ENCODE measurements around the gene CCDC73. TPM values are rescaled to one million over a fixed set of nuclear protein-coding genes. Genes with fewer than 3 reads are reported as not detected.

The CCDC73 gene
- total RNA-seq, 4 donors from 2014 or later = not detected

DNA sequence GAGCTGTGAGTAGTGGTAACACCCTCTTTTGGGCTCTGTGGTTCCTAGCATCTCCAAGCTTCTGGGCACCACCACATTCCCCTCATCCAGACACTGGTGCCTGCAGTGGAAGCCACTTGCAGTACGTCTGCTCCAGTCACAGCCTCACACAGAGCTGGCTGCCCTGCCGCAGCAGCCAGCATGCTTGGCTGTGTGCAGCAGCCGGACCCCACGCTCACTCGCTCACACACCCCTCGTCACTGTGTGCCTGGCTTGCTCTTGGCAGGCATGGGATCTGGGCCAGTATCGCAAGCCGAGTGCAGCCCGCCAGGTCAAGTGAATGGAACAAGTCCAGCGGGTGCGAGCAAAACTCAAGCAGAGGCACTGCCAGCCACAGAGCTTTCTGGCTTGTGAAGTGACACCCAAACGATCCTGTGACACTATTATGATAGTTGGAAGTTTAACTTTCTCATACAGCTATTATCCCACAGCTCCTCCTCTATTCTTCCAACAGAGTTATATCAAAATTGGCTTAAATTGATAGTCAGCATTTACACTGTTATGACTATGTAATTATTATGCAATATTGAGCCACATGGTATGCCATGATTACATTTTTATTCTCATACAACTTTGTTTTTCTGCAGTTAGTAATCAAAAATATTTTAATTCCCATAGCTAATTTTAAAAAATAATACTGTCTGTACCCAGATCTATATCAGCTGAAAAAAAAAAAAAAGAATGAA, 89.0 kb downstream of the CCDC73 start:
- ATAC-seq (ENCODE audit: low FRiP score) (no peak), DNase-seq (ENCODE audit: low spot score) (no peak)
- TF ChIP-seq, protein P1, sequence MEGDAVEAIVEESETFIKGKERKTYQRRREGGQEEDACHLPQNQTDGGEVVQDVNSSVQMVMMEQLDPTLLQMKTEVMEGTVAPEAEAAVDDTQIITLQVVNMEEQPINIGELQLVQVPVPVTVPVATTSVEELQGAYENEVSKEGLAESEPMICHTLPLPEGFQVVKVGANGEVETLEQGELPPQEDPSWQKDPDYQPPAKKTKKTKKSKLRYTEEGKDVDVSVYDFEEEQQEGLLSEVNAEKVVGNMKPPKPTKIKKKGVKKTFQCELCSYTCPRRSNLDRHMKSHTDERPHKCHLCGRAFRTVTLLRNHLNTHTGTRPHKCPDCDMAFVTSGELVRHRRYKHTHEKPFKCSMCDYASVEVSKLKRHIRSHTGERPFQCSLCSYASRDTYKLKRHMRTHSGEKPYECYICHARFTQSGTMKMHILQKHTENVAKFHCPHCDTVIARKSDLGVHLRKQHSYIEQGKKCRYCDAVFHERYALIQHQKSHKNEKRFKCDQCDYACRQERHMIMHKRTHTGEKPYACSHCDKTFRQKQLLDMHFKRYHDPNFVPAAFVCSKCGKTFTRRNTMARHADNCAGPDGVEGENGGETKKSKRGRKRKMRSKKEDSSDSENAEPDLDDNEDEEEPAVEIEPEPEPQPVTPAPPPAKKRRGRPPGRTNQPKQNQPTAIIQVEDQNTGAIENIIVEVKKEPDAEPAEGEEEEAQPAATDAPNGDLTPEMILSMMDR (IDR thresholded peaks at IDR 0.05) = no peak

DNA sequence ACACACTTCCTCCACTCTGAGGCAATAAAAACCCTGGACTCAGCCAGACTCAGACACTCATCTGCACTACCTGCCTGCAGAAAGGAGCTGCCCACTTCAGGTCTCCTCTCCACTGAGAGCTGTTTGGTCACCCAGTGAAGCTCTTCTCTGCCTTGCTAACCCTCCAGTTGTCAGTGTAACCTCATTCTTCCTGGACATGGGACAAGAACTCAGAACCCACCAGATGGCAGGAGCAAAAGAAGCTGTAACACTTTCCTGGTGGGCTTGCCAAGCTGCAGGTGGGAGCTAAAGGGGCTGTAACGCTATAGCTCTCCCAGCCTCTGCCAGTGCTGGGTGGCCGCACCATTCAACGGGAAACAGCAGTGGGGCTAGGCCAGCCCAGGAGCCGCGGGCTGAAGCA, 89.7 kb downstream of the CCDC73 start:
- DNase-seq (ENCODE audit: low spot score) (no peak), ATAC-seq (ENCODE audit: low FRiP score) (no peak)
- TF ChIP-seq, protein P1 (IDR thresholded peaks at IDR 0.05) = no peak

DNA sequence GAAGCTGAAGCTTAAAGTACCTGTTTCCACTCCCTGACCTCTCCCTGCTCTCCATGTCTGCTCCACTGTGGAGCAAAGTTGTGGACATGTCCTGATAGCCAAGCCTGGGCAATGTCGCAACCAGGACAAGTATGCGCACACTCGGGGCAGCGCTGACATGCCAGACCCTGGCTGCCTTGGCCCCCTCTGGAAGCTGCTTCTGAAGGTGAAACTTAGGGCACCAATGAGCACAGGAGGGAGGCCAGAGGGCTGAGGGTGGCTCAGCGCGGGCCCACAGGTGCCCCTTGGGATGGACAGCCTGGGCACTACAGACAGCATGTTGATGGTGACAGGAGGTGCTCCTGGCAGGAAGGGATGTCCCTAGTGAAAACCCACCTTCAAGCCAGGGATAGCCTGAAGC, 90.2 kb downstream of the CCDC73 start:
- ATAC-seq (ENCODE audit: low FRiP score) (no peak), DNase-seq (ENCODE audit: low spot score) (no peak)
- TF ChIP-seq, protein P1 (IDR thresholded peaks at IDR 0.05) = no peak

DNA sequence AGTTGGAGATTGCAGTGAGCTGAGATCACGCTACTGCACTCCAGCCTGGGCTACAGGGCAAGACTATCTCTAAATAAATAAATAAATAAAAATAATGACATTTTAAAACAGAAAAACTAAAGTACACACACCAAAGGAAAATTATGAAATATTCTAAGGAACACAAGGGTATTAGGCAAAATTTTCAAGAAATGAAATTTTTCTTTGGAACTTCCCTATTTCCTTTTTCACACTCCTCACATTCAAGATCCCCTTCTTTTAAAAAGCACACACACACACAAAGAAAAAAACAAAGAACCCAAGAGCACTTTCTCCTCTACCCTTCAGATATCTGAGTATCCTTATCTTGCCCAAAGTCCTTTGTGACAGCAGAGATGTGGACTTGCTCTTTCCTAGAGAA, 92.8 kb downstream of the CCDC73 start:
- DNase-seq (ENCODE audit: low spot score) = no peak
- TF ChIP-seq, protein P1 (IDR thresholded peaks at IDR 0.05) = no peak
- ATAC-seq (ENCODE audit: low FRiP score) = no peak

DNA sequence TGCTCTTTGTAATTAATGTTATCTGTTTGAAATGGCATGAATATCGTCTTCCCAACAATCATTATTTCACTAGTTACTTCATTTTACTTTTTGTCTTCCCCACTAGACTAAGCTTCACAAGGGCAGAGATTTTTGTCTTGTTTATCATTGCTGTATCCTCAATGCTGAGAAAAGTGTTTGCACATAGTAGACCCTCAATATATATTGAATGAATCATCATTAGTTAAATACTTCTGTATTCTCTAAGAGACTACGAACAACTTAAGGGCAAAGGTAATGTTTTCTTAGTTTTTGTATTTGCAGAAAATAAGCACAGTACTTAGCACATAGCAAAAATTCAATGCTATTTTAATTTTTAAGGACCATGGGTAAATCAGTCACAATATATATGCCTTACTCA, 95.9 kb downstream of the CCDC73 start:
- TF ChIP-seq, protein P1 (IDR thresholded peaks at IDR 0.05) = no peak
- ATAC-seq (ENCODE audit: low FRiP score) = no peak

DNA sequence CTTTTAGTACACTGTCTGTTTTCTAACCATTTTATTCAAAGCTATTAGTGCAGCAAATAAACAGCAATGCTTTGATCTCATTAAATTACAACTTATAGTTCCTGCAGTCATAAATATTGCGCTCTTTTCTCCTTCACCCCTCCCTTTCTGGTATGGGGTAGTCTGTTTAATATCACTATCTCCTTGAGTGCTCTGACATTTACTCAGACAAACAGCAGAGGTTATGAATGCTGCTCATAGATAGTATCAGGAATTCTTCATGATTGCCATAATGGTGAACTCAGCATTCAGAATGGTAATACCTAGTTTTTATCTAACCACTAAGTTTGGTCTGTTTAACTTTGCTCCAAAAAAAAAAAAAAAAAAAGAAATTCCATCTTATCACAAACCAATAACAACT, 123.4 kb downstream of the CCDC73 start:
- TF ChIP-seq, protein P1 (IDR thresholded peaks at IDR 0.05) = no peak
- ATAC-seq (ENCODE audit: low FRiP score) = no peak
- no peak for DNase-seq (ENCODE audit: low spot score)

More for the DNA sequence above, 95.9 kb downstream of the CCDC73 start:
- DNase-seq (ENCODE audit: low spot score) = no peak

DNA sequence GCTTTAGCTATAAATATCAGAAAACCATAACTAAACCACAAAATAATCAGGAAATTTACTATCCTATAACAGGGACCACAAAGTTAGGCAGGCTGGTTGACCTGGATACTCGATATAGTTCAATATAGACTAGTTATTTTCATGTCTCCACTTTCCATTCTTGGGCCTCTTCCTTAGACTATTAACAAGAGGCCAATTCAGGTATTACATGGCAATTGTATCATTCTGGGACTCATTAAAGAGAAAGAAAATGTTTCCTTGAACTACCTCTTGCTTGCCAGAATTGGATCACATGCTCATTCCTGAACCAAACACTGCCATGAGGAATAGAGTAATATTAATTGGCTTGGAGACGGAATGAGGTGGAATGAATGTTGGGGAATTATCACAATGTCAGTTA, 134.8 kb downstream of the CCDC73 start:
- no peak for DNase-seq (ENCODE audit: low spot score)
- ATAC-seq (ENCODE audit: low FRiP score) = no peak
- TF ChIP-seq, protein P1 (IDR thresholded peaks at IDR 0.05) = no peak

Data from omental fat pad (tissue), 4 donors.